A673 (cell line): Measurements from ENCODE around the gene TROAP. TPM values are rescaled to one million over a fixed set of nuclear protein-coding genes. Genes with fewer than 3 reads are reported as not detected.
A peak's percentile ranks its signal among the peaks of the same experiment; 100 is the strongest.

Source experiments
- BruUV-seq: library from RNA; stranded (reverse); fragments of 400-500 nt; replicated peaks from 2 replicates; lab custom pipeline; 2021; lab: Mats Ljungman, UMichigan
- CTCF ChIA-PET: fragments of 300-600 bp; sonication (Branson Sonifier 250); formaldehyde crosslinking; loops from one replicate; lab custom pipeline; 2022; ENCODE audit warnings: antibody characterized with exemption; lab: Charles Lee
- POLR2A ChIA-PET: fragments of 300-600 bp; sonication (Branson Sonifier 250); formaldehyde crosslinking; loops from one replicate; lab custom pipeline; 2022; ENCODE audit warnings: antibody characterized with exemption; ENCODE audit not compliant: low non-redundant PET; lab: Charles Lee
- DNase-seq: peaks from one replicate; pipeline ENCODE4 v3.0.0-alpha.2; 2015; ENCODE audit warnings: low spot score
- H3K27ac ChIP-seq: fragments of 200-600 bp; sonication (generic); 2 replicates; pipeline ENCODE4 v1.5.1; 2016; ENCODE audit warnings: mixed run types, low read depth, mild to moderate bottlenecking, mixed read lengths, antibody characterized with exemption, low read length; ENCODE audit not compliant: poor library complexity, severe bottlenecking
- H3K27me3 ChIP-seq: fragments of 200-600 bp; sonication (generic); replicated peaks from 2 replicates; pipeline ENCODE4 v1.6.1; 2017; ENCODE audit warnings: mixed run types, low read depth, mild to moderate bottlenecking, mixed read lengths, antibody characterized with exemption, low read length; ENCODE audit not compliant: insufficient read depth, poor library complexity
- H3K36me3 ChIP-seq: fragments of 200-600 bp; sonication (generic); 2 replicates; pipeline ENCODE4 v1.6.1; 2016; ENCODE audit warnings: mixed run types, mild to moderate bottlenecking, mixed read lengths, antibody characterized with exemption, low read length; ENCODE audit not compliant: insufficient read depth, poor library complexity, severe bottlenecking
- H3K4me1 ChIP-seq: fragments of 200-600 bp; sonication (generic); 2 replicates; pipeline ENCODE4 v1.6.1; 2017; ENCODE audit warnings: mixed run types, mild to moderate bottlenecking, mixed read lengths, antibody characterized with exemption, low read length; ENCODE audit not compliant: insufficient read depth, poor library complexity, severe bottlenecking
- H3K4me3 ChIP-seq: fragments of 200-600 bp; sonication (generic); 2 replicates; pipeline ENCODE4 v1.5.1; 2016; ENCODE audit warnings: low read depth, mixed run types, mild to moderate bottlenecking, mixed read lengths, low read length; ENCODE audit not compliant: poor library complexity, severe bottlenecking
- H3K9me3 ChIP-seq: fragments of 200-600 bp; sonication (generic); 2 replicates; pipeline ENCODE4 v1.6.1; 2016; ENCODE audit warnings: mixed run types, low read depth, mild to moderate bottlenecking, mixed read lengths, antibody characterized with exemption, low read length; ENCODE audit not compliant: poor library complexity, severe bottlenecking
- CTCF ChIP-seq: fragments of 300-800, 200-600 bp; sonication (generic); conservative IDR thresholded peaks from 2 replicates; pipeline ENCODE4 v1.5.1; 2017; ENCODE audit warnings: low read depth, mild to moderate bottlenecking, antibody characterized with exemption, low read length, moderate library complexity, mixed read lengths
- EZH2 ChIP-seq: fragments of 200-600 bp; sonication (generic); IDR thresholded peaks from 2 replicates; pipeline ENCODE4 v1.6.1; 2017; ENCODE audit warnings: borderline replicate concordance, low read depth, mild to moderate bottlenecking, mixed read lengths, antibody characterized with exemption, low read length; ENCODE audit not compliant: poor library complexity, severe bottlenecking
- intact Hi-C: fragments of 100-400 bp; cut with micrococcal nuclease; formaldehyde crosslinking; loops from one replicate; pipeline ENCODE4 v1.10.0; 2022; ENCODE audit not compliant: unreplicated experiment
- total RNA-seq: library from RNA; stranded (reverse); gene quantifications from 2 replicates; pipeline ENCODE4 v1.2.3, GENCODE V29; 2021

Gene TROAP
- total RNA-seq, 1 experiment from 2014 or later, result 124 TPM

DNA sequence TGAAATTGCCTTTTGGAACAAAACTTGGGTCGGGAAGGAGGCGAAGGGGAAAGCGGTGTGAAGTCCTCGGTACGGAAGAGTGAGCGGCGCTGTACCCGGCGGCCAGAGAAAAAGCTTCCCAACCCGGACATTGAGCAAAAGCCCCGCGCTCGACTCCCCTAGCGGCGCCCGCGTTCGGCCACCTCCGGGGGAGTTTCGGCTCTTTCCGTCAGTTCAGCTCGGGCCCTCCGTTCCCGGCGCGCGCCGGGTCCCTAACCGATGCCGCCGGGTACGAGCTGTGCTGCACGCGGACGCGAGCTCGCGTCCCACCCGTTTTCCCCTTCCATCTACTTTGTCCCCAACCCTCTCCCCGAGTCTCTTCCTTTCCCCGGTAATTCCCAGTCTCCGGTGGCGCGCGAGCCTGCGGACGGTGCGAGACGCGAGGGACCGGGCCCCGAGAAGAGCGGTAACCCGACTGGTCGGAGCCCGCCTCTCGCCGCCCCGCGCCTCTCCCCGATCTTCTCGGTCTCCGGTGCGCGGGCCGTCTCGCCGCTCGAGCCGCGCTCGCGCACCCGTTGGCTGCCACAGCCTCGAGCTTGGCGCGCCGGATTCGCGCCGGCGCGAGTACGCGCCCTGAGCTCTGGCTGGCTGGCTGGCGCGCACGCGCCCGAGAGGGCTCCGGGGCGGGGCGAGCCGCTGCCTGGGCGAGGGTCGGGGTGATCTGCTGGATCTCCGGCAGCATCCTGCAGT is 43.8 kb downstream of the TROAP start:
- H3K4me3 ChIP-seq, result peak overlapping the region; percentile 75
- CTCF ChIA-PET, result interaction anchor here (1.2 to 1.4 kb wide), 4 partner anchors 8 to 213 kb away, joined by 3 to 13 read pairs (median 8); no protein-coding TSS in a partner anchor
- peak overlapping the region; percentile 97 for H3K27ac ChIP-seq
- POLR2A ChIA-PET, result interaction anchor here (0.6 to 0.7 kb wide), 8 partner anchors 25 to 541 kb away, joined by 3 to 10 read pairs (median 4); partner anchors contain the start of genes RHEBL1 and TMBIM6
- H3K27me3 ChIP-seq, result no peaks in the 10 kb centered on the region
- no peaks in the 10 kb centered on the region for H3K9me3 ChIP-seq
- no TSS peak for BruUV-seq
- peak; percentile 36; the same call in 1 of the 2 replicates for TF ChIP-seq CTCF
- TF ChIP-seq EZH2, result no peak
- peak; percentile 97 for DNase-seq
- intact Hi-C loops, result no loop called here
- peaks cover 5% of the 10 kb centered on the region for H3K36me3 ChIP-seq
- H3K4me1 ChIP-seq, result peaks cover 20% of the 10 kb centered on the region

DNA sequence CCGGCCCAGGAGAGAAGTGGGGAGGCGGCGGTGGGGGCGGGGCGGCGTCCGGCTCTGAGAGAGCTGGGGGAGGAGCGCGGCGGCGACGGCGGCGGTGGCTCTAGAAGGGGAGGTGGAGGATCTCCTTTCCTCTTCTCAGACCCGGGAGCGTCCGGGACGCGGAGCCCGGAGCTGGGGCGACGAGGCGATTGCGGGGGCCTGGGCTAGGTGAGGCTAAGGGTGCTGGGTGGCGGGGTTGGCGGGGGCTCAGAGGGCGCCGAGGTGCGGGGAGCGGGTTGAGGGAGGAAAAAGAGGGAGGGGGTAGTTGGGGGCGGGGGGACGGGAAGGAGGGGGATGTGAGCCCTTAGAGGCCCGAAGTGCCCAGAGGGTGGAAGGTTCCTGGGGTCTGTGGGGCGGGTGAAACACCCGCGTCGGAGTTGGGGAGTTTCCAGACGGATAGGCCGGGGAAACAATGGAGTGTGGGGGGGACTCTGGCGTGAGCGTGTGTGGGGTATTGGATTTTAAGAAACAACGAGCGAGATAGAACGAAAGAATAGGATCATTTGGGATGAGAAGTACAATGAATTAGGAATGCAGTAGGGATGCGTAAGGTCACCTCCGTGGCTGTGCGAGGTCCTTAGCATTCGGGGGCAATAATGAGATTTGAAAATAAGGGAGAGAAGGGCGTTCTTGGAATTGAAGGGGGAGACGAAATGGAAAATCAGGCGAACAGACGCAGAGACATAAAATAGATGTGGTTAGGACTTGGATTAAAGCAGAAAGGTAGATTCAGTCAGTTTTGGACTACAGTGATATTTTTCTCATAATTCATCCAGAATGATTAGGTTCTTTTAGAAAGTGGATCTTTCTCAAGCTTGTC is 44.6 kb downstream of the TROAP start, which contains the start of gene SPATS2:
Gene SPATS2 (plus strand): TSS at position 82 of the 859 bp plus-strand sequence. CDS start 93,551 bp downstream, outside the sequence.
- peaks cover 5% of the 10 kb centered on the region for H3K36me3 ChIP-seq
- intact Hi-C loops, result no loop called here
- no TSS peak for BruUV-seq
- H3K27ac ChIP-seq, result peak within 1 kb of the TSS; percentile 97
- H3K4me3 ChIP-seq, result peak within 1 kb of the TSS; percentile 75
- peaks cover 20% of the 10 kb centered on the region for H3K4me1 ChIP-seq
- H3K9me3 ChIP-seq, result no peaks in the 10 kb centered on the region
- peak; percentile 52 for DNase-seq
- ChIA-PET CTCF (interaction anchor here (1.2 to 1.4 kb wide), 4 partner anchors 9 to 213 kb away, joined by 3 to 13 read pairs (median 8); no protein-coding TSS in a partner anchor), POLR2A (interaction anchor here (0.6 to 0.7 kb wide), 5 partner anchors 73 to 298 kb away, joined by 3 to 10 read pairs (median 4); partner anchors contain the start of gene RHEBL1)
- TF ChIP-seq EZH2, result no peak
- no peak for TF ChIP-seq CTCF
- no peaks in the 10 kb centered on the region for H3K27me3 ChIP-seq

DNA sequence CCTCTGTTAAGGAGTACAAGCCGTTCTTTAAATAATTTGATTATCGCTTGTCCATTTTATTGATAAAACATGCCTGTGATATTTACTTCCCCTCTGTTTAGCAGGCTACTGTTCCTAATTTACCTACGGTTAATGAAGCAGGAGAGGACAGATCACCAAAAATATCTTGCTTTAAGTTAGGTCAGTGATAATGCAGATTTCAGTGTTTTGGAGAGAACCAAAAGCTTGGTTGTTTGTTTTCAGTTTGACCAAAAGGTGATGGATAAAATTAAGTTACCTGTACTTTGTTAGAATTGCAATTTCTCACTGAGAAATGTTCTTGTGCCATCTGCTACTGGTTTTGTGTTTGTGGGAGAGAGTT is 45.2 kb downstream of the TROAP start:
- H3K27ac ChIP-seq, result peak overlapping the region; percentile 97
- no peaks in the 10 kb centered on the region for H3K27me3 ChIP-seq
- peaks cover 20% of the 10 kb centered on the region for H3K4me1 ChIP-seq
- intact Hi-C loops, result no loop called here
- TSS peak; percentile 45 for BruUV-seq
- TF ChIP-seq CTCF, result no peak
- no peak for TF ChIP-seq EZH2
- H3K9me3 ChIP-seq, result no peaks in the 10 kb centered on the region
- H3K4me3 ChIP-seq, result peak overlapping the region; percentile 75
- H3K36me3 ChIP-seq, result peaks cover 5% of the 10 kb centered on the region
- DNase-seq, result no peak
- POLR2A ChIA-PET, result no interaction called here
- CTCF ChIA-PET, result interaction anchor here (0.5 kb wide), 1 partner anchor 9 kb away, joined by 5 read pairs; no protein-coding TSS in a partner anchor
